ENCODE measurements around the gene TMEM187.

The TMEM187 gene

DNA sequence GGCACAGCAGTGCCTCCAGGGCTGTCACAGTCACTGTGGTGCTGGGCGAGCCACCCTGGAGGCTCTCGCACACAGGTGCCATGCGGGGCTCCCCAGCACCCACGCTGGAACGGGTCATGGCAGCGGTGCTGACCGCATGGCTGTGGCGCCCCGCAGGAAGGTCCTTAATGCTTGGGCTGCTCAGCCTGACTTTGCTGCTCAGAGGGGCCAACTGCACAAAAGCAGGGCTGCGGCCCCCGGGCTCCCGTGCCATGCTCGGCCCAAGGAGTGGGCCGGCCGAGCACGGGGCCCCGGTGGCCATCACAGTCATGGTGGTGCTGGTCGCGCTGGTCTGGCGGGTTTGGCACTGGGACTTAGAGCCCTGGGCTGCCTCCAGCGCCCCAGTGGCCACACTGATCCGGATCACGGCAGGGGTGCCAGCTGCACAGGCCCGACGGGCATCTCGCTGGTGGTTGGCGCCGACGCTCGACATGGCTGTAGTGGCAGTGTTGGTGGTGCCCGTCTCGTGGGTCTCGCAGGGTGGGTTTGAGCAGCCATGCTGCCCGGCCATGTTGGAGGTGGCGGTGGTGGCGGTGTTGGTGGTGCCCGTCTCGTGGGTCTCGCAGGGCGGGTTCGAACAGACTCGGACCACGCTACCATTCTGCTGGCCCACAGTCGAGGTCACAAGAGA, 17.9 kb upstream of the TMEM187 start:
- DNase-seq (ENCODE audit: low spot score) = no peak

DNA sequence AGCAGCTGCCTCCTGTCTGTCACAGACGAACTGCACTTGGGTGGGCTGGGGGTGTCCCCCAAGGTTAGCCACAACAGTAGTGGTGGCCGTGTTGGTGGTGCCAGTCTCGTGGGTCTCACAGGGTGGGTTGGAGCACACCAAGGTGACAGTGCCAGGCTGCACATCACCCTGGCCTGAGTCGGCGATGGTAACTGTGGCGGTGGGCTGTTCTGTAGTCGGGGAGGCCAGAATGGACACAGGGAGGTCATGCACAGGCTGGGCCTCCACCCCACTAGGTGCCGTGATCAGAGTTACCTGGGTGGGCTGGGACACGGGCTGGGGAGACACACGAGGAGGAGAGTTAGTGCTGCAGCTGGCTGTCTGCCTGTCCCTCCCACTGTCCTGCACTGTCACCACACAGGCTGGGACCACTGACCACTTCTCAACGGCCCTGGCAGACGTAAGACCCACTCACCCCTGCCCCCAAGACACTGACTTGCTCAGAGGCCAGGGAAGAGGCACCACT, 17.3 kb upstream of the TMEM187 start:
- no peak for DNase-seq (ENCODE audit: low spot score)

DNA sequence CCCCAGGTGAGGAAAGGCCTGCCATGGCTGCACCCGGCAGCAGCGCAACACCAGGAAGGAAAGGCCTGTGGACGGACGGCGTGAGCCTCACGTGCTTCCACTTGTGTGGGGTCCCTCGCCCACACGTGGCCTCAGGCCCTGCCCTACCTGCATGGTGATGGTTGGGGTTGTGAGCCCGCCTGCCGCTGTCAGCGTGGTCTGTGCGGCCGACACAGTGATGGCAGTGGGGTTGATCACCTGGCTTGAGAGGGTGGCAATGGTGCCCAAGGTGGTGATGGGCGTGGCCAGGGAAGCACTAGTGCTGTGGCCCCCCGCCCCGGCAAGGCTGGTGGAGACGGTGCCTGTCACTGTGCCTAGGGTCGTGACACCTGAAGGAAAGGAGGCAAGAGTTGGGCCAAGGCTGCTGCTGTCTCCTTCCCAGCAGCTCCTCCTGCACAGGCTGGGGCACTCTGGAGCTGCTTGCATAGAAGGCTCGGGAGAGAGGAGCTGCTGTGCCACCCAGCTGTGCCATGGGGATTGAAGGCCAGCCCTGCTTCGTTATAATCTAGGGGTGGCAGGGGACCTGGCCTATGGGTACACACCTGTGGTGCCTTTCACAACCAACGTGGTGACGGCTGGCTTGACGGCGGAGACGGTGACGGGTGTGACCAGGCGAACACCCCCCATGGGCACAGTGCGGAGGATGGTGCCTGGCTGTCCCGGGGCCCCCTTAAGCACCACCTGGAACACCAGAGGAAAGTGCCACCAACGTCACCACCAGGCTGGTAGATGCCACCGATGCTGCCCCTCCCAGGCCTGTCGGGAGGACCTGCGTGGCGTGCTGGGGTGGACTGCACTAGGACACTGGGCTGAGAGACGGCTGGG, 16.3 kb upstream of the TMEM187 start:
- no peak for DNase-seq (ENCODE audit: low spot score)

DNA sequence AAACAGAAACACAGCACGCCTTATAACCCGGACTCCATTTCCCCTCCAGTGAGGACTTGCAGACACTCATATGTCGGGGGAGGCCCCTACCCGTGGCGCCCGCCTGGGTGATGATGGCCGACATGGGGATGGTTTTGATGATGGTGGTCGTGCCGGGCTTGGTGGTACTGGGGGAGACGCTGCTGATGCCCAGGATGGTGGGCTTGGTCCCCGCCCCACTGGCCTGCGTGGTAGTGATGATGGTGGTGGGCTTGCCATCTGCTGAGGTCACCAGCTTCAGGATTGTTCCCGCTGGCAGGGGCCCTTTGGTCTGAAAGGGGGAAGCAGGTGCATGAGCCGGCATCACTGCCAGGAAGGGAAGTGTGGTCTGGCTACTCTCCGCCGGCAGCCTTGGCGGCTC, 15.3 kb upstream of the TMEM187 start:
- DNase-seq (ENCODE audit: low spot score) = no peak

DNA sequence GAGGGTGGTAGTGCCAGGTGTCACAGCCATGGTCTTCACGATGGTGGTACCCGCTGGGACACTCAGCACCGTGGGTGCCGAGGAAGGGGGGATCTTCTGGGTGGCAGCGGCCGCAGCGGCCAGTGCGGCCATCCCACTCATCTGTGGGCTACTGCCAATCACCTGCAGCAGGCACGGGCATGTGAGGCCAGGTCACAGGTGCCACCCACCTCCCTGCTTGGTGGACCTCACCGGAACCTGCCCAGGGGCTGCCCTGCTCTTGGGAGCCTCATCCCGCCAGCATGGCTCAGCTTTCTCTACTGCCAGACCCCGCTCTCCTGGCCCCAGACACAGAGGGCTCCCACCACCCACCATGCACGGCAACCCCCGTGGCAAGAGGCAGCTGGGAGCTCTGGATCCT, 13.9 kb upstream of the TMEM187 start:
- DNase-seq (ENCODE audit: low spot score) = no peak

DNA sequence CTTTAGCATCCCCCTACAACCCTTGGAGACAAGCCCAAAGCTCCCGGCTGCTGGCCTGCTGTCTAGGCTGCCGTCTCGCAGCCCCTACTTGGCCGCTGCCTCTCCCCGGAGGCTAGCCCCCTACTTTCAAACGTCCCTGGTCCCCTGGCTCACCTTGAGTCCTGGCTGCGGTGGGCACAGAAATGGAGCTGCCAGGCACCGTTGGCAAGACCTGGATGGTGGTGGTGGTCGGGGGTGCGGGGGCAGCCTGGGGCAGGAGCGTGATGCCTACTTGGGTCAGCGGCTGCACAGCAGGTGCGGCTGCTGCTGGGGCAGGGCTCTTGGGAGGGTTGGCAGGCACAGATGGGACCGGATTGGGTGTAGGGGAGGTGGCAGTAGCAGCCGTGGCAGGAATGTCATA, 12.9 kb upstream of the TMEM187 start:
- no peak for DNase-seq (ENCODE audit: low spot score)

DNA sequence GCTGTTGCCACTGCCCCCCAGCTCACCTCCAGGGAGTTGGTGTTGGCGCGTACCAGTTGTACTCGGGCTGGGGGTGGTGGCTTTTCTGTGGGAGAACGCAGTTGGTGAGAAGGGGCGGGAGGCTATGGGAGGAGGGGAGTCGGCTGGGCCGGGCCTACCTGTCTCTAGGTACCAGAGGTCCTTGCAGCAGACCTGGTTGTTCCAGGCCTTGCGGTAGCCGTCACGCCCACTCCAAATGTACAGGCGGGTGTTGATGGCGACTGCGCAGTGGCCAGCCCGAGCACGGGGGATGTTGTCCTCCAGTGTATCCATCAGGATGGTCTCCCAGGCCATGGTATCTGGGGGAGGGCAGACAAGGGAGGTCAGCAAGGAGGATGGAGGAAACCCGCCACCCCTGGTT, 12.5 kb upstream of the TMEM187 start:
- DNase-seq (ENCODE audit: low spot score) = no peak

DNA sequence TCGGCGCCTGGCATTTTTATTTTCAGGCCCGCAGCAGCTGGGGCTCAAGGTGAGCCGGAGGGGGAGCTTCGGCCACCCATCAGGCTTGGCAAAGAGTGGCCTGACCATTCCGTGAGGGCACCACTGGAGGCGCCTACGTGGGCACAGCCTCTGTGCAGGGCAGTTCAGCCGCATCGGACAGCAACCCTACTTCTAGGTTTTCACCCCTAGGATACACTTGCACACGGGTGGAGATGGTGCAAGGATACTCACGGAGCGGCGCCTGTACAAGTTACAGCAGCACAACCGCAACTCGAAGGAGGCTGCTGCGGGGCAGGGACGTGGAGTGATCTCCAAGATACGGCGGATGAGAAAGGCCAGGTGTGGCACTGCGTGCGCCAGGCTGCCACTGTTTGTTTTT, 11.8 kb upstream of the TMEM187 start:
- no peak for DNase-seq (ENCODE audit: low spot score)

DNA sequence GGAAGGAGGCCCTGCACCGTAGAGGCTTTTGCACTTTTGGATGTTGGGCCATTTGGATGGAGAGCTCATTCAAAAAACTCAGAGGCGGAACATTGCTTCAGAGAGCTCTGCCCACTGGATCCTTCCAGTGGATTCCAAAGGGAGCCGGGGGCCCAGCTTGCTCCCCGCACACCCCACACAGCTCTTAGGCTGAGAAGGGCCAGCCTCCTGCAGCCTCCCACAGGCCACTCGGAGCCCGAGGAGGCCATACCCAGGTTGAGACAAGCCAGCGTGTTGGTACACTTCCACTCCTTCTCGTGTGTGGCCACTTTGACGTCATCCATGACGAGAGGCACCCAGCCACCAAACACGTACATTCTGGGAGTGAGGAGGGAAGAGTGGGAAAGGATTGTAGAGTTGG, 11.3 kb upstream of the TMEM187 start:
- no peak for DNase-seq (ENCODE audit: low spot score)

DNA sequence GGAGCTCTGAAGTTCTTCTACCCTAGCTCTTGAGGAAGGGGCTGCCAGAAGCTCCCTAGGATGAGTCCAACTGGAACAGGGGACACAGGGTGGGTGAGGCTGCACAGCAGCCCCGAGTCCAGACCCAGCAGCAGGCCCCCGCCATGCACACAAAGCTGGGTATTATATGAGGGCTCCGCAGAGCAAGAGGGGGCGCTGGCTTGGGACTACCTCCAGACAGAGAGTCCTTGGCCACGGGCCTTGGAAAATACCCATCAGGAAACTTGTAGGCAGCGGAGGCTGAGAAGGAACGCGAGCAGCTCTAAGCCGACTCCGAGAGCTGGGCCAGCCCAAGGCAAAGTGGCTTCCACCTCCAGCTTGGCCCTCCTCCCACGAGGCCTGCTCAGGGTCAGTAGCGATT, 9.0 kb upstream of the TMEM187 start:
- DNase-seq (ENCODE audit: low spot score) = no peak

DNA sequence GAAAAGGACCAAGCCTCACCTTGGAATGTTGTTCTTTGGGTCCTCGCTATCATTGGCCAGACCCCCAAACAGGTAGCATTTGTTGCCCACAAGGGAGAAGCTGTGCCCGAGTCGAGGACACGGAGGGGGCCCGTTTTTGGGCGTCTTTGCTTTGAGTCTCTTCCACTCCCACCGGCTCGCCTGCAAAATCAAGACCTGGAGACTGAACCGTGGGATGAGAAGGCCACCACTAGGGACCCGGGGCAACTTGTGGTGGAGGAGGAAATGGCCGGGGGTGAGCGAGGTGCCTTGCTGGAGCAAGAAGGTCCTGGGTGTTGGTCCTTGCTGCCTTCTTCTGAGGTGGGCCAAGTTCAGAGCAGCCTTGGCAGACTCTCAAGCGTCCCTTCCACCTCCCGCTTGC, 8.4 kb upstream of the TMEM187 start:
- no peak for DNase-seq (ENCODE audit: low spot score)

DNA sequence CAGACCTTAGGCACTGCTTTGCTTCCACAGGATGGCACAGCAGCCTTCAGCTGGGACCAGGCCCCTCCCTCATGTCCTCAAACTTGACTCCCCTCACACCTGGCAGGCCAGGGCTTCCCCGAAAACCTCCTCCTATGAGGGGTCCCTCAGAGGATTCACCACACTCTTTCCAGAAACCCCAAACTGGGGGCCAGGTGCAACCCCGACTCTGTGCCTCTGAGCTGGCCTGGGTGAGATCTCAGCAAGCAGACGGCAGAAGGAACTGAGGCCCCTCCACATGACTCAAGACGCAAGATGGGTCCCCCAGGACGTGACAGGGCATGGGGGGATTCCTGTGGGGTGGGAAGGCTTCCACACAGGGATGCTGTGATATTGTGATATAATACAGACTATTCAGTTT, 7.1 kb upstream of the TMEM187 start:
- no peak for DNase-seq (ENCODE audit: low spot score)

DNA sequence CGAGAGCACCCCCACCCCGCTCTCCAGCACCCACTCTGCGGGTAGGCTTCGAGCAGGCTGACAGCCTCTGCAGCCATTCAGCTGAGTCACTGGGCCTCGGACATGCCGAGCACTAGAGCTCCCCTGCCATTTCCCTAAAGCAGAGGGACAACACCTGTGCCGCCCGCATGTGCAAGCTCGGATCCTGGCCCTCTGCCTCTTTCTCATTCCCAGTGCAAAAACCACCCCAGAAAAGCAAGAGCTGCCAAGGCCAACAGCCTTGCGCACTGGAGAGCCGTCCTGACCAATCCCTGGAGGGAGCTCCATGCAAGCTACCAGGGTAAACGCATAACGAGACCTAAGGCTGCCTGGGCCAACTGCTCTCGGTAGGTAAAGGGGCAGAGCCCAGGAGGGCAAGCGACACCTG, 6.3 kb upstream of the TMEM187 start:
- DNase-seq (ENCODE audit: low spot score) = peak; percentile 7

DNA sequence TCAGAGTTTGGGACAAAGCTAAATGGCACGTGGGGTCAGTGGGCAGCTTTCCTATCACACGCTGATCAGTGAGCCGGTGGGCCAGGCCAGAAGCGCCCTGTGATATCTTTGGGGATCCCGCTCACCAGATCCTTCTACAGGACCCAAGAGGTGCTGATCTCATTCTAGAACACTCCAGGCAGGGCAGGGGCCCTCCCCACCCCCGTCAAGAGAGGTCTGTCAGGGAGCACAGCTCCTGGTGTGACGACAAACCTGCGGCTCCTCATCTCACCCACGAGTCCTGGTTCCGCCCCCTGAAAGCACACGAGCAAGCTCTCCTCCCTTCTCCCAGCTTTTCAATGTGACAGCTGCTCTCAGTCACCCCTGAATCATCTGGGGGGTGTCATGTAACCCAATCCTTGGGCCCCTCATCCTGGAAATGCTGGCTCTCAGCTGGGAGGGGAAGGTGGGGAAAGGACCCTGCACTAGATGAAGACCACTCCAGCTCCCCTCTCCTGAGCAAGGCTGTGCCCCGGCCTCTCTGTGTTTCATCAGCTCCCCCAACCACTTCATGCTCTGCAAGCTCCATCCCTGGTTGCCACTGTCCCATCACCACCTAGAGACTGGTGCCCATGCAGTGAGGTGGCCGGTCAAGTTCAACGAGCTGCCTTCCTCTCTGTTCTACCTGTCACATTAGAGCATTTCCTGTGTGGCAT, 5.6 kb upstream of the TMEM187 start:
- no peak for DNase-seq (ENCODE audit: low spot score)

DNA sequence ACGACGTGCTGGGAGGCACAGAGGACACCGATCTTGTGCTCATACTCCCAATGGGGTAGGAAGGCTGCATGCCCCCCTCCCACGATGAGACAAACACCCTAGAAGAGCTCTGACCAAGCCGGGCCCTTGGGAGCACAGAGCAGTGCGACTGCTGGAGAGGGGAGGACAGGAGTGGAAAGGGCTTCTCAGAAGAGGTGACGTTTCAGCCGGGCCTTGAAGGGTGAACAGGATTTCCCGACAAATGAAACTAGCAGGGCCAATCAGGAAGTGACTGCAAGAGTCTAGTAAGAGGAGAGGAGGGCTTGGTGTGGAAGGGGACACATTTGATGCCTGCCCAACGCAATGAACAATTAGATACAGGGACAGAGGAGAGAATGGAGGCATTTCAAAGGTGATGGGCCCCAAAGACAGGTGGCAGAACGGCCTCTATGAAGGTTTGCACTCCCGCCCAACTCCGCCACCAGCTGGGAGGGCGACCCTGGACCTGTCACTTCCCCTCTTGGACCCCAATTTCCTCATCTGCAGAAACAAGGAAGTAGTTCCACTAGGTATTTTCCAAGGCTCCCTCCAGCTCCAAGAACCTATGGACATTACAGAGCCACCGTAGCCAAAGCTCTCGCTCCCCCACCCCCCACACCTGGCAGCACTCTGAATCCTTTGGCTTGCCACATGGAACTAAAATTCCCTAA, 4.9 kb upstream of the TMEM187 start:
- no peak for DNase-seq (ENCODE audit: low spot score)

DNA sequence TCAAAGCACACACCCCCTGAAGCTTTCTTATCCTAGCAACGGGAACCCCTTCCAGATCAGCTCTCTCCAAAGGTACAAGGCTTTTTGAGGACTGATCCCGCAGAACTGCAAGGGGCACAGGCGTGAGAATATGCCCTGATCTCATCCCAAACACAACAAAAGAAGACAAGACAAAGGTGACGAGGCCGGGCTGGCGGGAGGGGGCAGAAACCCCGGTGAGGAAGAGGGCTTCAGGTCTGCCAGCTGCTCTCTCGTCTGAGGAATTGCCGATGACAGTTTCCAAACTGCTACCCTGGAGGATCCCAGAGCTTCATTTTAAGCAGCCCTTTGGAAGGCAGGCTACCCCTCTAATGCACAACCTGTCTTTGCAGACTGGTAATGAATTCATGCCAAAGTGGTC, 4.3 kb upstream of the TMEM187 start:
- DNase-seq (ENCODE audit: low spot score) = no peak

DNA sequence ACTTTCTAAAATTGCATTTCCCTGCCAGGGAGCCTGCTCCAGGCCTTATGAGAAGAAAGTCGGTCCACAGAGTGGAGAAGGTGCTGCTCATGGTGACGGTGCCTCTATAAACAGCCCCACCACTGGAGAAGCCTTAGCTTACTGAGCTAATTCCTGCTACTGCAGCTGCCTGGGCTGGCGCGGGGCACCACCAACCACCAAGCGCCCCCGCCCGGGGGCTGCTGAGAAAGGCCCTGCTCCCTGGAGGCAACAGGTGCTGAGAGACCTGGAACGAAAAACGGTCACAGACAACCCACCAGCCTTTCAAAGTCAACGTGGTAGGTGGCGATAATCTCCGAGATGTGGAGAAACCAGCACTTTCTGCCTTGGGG, 3.8 kb upstream of the TMEM187 start:
- peak; percentile 4 for DNase-seq (ENCODE audit: low spot score)

DNA sequence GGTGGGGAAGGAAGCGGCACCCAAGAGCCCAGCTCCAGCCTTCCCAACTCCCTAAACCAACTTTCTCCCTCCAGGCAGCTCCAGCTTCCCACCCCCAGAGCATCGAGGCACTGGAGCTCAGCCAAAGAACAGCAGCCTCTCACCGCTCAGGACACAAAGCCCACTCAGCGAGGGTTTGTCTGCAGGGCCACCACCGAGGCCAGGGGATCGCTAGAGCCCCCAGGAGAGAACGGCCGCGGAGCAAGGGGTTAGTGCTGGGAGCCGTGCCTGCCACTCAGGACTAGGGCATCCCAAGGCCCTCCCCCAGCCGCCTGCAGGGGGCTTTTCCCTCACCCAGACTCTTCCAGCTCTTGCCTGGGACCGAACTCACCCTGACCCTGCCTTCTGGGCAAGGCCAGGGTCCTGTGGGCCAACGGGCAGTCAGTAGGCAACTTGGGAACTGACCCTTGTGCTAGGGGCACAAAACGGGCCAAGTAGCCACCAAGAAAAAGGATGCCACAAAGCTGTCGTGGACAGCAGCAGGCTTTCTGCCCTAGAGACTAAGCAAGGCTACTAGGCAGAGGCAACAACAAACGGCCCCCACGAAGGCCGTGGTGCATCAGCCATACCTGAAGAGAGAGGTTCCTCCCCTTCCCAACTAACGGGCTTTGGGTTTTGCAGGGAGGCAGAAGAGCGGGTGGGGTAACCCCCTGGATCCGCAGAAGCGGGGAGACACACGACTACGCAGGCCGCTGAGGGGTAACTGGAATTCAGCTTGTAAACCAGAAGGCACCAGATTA, 3.2 kb upstream of the TMEM187 start:
- DNase-seq (ENCODE audit: low spot score) = no peak

DNA sequence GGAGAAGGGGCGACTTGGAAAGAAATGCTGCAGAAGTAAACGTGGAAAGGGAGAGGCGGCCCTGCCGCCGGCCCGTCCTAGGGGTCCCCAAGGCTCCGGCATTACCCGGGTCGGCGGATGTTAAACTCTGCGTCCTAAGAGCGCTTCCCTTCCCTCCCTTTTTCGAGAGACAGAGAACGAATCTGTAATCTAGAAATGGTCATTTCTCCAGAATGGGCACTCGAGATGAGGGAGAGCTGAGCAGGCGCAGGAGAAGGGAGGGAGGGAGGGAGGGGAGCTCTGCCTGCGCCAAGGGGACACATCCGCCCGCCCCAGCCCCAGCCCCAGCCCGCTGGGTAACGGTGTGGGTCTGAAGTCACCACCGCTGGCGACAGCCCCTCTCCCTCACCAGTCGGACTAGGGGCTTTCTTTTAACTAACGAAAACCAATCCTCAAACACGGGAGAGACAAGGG, 2.6 kb upstream of the TMEM187 start:
- DNase-seq (ENCODE audit: low spot score) = peak; percentile 57

DNA sequence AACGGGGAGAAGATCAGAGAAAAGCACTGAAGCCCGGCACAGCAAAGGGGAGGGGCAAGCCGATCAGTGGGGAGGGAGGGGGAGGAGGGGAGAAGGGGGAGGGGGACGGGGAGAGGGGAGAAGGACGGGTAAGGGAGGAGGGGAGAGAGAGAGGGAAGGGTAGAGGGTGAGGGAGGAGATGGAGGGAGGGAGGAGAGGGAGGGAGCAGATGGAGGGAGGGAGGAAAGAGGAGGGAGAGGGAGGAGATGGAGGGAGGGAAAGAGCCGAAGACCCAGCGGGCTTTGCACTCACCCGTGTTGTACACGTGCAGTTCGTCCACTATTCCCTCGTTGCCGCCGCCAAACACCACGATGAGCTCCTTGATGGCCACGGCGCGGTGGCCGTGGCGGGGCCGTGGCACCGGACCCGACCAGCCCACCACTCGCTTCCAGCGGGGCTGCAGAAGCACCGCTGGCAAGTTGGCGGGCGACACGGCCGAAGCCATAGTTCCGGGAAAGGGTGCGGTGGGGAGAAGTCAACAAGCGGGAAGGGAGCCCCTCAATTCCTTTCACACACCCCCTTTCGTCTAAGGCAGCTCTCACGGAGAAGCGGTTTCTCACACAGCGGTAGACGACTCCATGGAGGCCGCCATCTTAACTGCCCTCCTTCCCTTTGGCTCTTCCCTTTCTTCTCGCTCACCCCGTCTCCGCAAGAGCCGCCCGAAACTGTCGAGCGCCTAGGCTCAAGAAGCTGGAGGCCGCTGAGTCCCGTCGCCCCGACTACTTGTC, 2.0 kb upstream of the TMEM187 start:
- peak; percentile 70 for DNase-seq (ENCODE audit: low spot score)

DNA sequence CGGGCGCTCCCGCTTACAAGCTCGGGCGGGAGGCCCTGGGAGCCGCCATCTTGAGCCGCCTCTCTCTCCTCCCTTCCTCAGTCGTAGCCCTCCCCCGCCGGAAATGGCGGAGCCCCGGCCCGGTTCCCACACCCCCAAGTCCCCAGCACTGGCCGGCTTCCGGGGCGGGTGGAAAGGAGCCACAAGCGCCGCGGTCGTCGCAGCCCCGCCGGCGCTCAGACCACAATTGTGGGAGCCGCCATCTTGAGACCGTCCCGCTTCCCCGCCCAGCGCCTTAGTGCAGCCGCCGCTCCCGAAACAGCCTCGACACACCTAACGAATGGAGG, 1.5 kb upstream of the TMEM187 start:
- peak; percentile 83 for DNase-seq (ENCODE audit: low spot score)
